GM19468 (cell line): ENCODE results near the gene AADAC.
"Not testable (repeated sequence)": the region's sequence is repeated elsewhere in the genome, so short reads cannot be mapped to it uniquely, and the experiment has no call there.

ENCODE experiments used
- ATAC-seq: cut with Tn5 transposase; IDR thresholded peaks from one replicate; pipeline ENCODE4 v1.9.1; 2021; ENCODE audit warnings: mild to moderate bottlenecking, moderate library complexity, moderate number of reproducible peaks; ENCODE audit not compliant: unreplicated experiment; ENCODE audit errors: extremely low read depth

Gene AADAC, protein sequence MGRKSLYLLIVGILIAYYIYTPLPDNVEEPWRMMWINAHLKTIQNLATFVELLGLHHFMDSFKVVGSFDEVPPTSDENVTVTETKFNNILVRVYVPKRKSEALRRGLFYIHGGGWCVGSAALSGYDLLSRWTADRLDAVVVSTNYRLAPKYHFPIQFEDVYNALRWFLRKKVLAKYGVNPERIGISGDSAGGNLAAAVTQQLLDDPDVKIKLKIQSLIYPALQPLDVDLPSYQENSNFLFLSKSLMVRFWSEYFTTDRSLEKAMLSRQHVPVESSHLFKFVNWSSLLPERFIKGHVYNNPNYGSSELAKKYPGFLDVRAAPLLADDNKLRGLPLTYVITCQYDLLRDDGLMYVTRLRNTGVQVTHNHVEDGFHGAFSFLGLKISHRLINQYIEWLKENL

DNA sequence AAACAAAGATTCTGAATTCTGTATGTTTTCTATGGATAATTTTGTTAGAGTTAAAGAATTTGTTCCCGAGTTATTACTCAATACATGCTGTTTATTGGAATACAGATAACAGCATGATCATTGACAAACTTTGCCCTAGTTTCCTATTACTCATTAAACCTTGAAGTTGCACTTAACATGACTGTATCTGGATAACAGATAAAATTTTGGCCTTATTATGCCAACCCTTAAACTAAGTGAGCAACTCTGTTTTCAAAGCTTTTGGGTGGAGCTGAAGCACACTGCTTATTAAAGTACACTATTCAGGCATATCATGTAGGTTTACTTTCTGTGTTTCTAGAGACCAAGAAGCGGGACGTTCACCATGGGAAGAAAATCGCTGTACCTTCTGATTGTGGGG is at the start of gene AADAC:
TSS of gene AADAC (plus strand) at position 318 of the 400 bp plus-strand sequence. CDS start at position 365, 47 bp downstream.
- no peak for ATAC-seq

DNA sequence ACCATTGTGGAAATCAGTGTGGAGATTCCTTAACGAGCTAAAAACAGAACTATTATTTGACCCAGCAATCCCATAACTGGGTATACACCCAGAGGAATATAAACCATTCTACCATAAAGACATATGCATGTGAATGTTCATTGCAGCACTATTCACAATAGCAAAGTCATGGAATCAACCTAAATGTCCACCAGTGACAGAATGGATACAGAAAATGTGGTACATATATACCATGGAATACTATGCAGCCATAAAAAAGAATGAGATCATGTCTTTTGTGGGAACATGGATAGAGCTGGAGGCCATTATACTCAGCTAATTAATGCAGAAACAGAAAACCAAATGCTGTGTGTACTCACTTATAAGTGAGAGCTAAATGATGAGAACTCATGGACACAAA is 49.2 kb upstream of the AADAC start:
- not testable (repeated sequence) for ATAC-seq

DNA sequence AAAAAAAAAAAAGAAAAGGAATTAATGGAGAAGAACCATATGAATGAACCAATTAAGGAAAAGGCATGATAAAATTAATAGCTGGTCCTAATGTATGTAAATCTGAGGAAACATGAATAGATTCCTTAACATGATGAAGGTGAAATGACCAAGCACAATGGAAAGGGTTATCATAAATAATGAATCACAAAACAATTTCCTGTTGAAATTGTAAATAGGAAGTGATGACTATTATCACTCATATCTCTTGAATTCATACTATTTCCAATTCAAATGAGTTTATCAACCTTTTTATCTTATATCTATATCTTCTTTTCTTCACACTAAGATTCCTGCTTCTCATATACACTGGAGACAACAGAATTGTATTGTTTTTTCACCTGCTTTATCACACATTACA is 48.2 kb upstream of the AADAC start:
- no peak for ATAC-seq

DNA sequence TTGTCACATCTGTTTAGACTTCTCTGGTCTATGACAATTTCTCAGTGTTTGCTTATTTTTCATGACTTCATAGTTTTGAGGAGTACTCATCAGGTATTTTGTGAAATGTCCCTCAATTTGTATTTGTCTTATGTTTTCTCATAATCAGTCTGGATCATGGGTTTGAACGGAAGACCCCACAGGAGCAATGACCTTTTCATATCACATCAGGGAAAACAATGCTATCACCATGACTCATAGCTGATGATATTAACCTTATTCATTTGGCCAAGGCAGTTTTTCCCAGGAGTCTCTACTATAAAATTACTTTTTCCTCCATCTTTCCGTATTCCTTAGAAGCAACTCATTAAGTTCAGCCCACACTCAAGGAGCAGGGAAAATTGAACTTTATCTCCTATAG is 47.5 kb upstream of the AADAC start:
- no peak for ATAC-seq

DNA sequence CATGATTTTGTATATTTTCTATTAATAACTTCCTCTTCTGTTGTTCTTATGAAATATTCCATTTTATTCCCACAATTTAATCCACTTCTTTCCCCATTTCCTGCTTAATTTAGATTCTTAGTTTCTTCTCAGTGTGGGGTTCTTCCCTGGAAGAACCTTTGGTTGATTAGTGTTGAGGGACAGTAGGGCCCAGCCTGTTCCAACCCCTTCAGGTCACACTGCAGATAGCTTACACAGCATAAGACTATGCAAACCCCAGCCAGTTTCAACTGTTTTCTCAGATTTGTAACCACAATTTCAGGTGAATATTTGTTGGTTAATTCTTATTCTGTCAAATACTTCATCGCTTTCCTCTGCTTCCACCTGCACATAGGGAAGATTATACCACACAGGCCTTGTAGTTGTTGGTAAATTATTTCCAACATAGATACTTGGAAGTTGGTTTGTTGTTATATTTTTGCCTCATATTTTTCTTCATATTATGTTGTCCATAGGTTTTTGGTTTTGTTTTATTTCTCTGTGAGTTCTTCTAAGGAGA is 45.5 kb upstream of the AADAC start:
- no peak for ATAC-seq

DNA sequence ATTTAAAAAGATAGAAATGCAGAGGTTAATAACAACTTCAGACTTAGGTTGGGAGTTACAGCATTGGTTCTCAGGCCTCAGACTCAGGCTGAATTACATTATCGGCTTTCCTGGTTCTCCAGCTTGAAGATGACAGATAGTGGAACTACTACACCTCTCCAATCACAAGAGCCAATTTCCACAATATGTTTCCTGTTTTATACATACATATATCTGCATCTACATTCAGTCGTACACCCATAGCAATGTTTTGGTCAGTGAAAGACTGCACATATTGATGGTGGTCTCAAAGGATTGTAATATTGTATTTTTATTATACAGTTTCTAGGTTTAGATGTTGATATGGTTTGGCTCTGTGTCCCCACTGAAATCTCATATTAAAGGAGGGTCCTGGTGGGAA is 44.7 kb upstream of the AADAC start:
- ATAC-seq, result no peak

DNA sequence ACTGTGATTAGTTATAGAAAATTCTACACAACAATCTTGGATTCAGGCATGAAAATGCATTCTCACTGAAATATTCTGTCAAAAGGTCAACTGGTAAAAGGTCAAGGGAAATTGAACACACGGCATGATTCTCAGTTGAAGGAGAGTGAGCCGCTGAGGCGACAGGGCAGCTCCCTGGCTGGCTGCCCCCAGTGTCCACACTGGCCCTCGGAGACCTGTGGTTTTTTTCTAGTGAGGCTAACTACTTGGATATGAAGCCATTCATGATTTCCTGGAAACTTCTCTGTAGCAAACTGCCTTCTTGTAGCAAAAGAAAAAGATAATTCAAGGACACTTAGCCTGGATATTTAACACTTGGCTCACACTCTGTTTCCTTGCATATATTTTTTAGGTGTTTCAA is 43.0 kb upstream of the AADAC start:
- ATAC-seq, result no peak

DNA sequence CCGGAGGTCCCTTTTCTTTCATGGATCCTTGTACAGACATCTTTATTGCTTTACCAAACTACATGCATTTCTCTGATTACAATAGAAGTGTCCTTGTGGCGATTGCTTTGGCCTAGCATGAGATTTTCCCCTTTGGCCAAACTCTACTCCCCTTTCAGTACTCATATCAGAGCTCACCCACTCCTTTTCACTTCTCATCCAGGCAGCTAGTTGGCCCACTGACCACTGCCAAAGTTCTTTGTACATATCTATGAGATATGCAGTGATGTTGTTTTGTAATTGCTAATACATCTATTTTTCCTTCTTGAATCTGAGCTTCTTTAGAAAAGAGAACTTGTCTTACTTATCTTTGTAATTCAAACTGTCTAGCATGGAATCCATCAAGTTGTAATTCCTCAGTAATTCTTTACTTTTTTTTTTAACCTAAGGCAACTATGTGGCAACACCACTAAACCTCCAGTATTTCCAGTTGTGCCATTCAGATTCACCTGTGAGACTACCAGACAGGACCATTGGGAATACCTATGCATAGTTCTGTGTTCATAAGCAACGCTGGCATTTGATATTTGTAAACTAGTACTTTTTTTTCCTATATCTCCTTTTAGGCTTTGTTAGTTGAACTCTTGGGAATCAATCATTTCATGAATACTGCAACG is 41.0 kb upstream of the AADAC start:
- no peak for ATAC-seq

DNA sequence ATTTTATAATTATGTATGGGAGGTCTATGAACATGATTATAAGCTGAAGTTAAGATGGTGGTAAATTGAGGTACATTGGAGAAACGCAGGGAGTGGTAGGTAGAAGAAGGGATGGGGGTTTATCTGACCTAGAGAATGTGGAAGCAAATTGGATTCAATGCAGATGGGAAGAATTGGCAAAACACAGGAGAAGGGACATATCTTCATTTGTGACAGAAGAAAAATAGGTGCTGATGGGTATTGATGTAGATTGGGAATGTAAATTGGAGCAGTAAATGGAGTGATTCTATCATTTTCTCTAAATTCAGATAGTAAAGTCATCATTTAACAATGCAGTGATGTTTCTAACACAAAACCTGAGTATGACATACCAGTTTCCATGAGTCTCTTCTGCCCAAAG is 39.7 kb upstream of the AADAC start:
- no peak for ATAC-seq

DNA sequence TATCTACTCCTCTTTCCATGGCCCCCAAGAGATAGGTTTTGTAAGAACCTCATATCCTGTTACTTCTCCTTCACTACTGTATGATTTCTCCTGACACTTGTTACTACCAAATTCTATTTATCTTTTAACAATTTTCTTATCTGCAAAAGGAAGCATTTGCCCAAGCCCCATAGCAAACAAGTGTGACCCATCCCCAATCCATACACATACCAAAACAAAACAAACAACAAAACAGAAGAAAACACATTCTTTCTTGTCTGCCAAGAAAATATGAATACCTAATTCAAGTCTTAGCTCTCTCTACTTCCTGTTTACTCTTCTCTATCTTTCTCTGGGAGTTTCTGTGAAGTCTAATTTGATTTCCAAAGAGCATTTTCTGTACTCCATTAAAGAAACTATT is 39.0 kb upstream of the AADAC start:
- no peak for ATAC-seq

DNA sequence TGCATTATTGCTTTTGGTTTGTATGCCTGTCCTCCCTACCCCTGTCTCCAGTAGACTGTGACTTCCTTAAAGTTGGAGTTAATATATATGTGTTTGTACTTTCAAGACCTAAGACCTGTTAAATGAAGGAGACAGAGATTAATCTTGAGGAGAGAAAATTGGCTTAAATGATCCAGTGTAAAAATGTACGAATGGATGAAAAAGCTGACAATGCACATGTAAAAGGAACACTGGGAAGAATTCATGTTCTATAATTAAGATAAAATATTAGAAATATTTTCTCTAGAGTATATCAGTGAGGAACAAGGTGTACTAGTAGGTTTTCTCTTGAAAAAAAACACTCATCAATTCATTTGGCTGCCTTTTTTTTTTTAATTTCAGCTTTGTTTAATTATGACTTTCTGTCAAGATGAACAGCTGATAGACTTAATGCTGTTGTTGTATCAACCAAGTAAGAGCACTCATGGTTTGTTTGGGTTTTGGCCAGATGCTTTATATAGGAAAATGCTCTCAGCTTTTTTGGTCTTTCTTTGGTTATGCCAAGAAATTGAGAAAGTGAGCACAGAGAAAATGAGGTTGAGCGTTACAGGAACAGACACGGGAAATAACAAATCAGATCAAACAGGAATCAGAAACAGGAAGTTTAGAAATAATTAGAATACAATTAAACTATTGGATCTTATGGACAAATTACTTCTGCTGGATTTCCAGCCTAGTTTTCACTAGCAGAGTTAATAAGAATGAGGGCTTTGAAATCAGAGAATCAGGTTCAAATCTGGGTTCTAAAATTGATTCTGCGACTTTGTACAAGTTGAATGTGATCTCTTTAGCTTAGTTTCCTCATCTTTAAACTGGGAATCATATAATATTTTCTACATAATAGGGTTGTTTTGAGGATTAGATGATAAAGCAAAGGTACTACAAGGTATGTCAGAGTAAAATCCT is 38.3 kb upstream of the AADAC start:
- ATAC-seq, result no peak

DNA sequence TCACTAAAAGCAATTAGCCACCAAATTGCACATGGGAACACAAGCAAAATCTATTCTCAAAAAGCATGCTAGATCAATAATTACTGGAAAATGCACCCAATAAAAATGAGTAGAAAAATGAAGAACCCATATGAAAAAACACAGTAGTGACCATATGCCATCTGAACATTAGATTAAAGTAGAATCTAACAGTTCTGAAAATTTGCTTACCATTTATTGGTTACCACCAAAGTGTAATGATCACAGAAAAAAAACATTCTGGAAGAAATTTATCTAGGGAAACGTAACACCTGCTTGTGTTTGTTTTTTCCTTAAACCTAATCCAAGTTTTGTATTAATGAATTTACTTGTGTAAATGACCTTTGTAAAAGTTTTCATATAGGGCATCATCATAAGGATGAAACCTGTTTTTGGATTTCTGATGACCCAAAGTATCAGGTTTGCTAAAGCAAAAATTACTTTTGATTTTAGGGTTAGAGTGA is 37.6 kb upstream of the AADAC start:
- ATAC-seq, result no peak

DNA sequence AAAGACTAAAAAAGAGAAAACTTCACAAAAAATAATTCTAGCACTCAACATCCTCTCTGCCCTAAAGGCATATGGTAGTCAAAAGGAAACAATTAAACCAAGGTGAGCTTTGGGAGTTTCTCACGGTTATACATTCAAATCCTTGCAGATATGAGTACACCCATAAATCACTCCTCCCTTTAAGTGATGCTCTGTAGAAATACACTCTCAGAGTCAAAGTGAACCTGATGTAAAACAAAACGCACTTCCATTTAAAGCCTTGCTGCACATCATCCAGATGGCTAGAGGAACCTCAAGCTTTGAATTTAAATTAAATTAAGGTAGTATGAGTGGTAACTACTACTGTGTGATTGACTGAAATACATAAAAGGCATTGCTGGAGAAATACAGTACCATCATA is 36.0 kb upstream of the AADAC start:
- no peak for ATAC-seq

DNA sequence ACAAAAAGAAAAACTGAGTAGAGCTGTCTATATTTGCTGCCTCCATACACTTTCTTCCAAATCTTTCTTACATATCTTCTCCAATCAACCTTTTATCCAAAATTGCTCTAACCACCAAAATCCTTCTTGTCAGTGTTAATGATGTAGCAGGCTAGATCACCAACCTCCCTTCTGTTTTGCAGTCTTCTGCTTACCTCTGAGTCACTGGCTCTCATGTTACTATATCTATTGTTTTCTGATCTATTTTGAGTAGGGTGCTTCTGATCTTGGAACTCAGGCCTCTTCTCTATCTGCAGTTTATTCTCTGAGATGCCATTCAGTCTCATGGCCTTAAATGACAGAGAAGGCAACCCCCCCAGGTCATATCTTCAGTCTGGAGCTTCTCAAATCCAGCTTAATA is 26.3 kb upstream of the AADAC start:
- ATAC-seq, result no peak

DNA sequence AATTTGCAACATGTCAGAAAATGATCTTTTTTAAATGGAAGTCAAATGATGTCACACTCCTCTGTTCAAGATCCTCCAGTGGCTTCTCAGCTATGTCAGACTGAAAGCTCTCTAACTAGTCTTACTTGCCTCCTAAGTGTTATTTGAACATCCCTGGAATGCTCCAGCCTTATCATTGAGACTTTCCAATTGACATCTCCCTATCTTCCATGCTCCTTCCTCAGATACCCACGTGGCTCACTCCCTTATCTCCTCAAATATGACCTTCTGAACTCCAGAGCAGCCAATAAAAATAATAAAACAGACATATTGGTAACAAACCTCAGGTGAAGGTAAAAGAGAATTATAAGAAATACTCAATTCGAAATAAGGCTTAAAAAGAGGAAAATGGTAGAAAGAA is 25.5 kb upstream of the AADAC start:
- ATAC-seq, result no peak

DNA sequence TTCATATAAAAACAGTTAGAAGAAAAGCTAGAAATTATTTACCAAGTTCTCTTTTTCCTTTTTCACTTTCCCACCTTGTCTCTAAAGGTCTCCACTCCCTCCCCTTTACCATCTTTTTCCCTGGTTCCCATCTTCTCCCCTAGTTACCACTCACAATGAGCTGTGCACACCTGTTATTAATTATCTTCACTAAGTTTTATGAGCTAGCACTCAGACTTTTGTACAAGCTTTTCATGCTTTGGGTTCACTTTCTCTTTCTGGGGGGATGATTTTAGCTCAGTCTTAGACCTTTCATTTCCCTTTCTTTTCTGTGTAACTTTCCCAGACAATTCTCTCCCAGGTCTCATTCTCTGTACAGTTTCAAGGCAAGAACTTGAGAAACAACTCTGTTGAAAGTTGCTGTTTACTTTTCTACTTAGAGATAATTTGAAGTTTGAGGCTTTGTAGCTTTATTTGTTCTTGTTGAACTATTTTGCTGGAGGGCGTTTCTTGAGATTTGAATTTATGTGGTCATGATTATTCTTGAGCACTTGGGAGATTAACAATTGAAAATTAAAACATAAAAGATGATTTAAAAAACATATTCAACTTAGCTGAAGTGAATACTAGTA is 24.0 kb upstream of the AADAC start:
- no peak for ATAC-seq

DNA sequence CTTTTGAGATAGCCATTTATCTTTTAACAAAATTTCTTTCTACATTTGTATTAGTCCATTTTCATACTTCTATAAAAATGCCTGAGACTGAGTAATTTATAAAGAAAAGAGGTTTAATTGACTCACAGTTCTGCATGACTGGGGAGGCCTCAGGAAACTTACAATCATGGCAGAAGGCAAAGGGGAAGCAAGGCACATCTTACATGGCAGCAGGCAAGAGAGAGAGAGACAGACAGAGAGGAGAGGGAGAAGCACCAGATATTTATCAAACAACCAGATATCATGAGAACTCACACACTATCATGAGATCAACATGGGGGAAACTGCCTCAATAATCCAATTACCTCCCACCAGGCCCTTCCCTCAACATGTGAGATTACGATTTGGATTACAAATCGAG is 23.2 kb upstream of the AADAC start:
- not testable (repeated sequence) for ATAC-seq

DNA sequence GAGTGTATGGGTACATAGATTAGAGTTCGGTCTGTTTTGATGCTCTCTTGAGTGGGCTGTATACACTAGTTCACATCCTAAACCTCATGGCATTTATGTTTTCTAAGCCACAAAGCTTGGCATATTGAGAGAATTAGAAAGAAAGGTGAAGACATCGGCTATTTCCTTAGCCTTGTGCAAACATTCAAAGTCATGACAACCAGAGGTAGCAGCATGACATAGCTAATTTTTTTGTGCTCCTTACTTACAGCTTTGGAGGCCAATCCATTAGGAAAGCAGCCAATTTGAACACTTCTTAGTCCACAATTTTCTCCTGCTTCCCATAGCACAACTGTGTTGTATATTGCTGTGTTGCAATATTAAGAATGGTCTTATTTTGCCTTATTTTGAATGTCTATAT is 21.5 kb upstream of the AADAC start:
- ATAC-seq, result no peak

DNA sequence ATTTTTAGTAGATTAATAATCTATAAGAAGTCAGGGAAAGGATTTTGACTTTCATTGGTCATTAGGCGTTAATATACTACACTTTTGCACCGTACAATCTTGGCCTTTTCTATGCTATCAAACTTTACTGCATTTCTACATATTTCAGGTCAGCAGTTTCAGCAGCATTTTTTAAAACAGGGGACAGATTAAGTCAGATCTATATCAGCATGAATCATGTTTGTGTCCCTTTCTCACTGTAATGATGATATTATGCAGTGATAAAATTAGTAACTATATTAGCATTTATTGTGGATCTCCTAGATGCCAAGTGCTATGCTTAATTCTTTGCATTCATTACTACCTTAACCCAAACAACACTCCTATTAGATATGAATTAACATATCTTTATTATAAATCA is 20.3 kb upstream of the AADAC start:
- ATAC-seq, result no peak

DNA sequence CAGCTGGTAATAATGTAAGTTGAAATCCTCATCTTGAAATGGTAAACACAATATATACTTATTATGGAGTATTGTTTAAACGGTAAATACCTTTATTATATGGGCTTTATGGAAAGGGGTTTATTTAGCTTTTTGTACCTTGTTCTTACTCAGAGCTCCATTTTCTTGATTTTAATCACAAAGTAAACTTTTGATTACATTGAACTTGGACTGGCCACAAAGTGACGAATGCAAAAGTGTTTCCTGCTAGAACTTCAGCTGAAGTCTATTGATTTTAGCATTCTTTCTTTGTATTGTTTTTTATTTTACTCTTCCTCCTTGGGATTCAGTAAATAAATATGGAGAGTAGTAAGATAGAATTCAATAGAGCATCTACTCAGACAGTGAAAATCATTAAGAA is 19.8 kb upstream of the AADAC start:
- ATAC-seq, result no peak
